HG03280 (cell line): ENCODE results near the gene PUM1.

Experiments
- ATAC-seq: cut with Tn5 transposase; IDR thresholded peaks from one replicate; pipeline ENCODE4 v1.9.1; 2021; ENCODE audit warnings: mild to moderate bottlenecking, moderate library complexity; ENCODE audit not compliant: unreplicated experiment

The PUM1 gene

DNA sequence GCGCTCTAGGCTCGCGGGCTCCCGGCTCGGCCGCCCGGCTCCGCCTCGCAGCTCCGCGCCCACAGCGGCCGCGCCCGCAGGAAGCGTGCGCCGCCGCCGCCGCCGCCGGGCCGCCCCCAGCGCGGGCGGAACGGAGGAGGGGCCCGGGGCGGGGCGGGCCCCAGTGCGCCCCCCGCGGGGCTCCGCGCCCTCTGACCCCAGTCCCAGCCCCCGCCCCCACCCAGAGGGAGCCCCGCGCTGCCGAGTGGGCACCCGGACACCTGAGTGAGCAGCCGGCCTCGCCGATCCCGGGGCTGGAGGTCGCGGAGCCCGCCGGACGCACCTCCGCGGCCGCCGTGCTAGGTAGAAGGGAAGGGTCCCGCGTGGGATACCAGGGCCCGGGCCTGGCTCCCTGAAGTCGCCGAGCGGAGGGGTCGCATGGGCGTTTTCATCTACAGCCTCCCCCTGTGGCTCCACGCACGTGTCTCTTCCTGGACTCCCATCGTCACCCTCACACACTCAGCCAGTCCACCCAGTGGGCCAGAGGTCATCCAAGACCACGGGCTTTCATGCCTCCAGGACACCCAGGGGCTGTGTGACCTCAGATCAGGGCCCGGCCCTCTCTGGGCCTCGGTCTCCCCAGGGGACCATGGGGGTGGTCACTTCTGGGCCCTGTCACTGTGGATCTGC, 156.7 kb downstream of the PUM1 start, which contains the start of gene SDC3:
Gene SDC3 (minus strand): TSS at position 63 of the 669 bp plus-strand sequence. CDS start 172 bp downstream, outside the sequence.
- no peak for ATAC-seq

DNA sequence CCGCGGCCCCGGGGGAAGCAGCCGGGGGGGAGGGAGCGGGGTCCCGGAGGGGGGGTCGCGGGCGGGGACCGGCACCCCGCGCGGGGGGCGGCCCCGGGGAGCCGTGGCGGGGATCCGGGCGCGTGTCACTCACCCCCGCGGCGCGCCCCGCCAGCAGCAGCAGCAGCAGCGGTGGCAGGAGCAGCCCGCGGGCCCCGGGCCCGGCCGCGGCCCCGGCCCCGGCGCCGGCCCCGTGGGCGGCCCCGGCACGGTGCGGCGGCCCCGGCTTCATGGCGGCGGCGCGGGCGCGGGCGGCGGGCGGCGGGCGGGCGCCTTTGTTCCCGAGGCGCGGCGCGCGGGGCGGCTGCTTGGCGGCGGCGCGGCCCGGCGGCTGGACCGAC, 157.2 kb downstream of the PUM1 start:
- no peak for ATAC-seq

DNA sequence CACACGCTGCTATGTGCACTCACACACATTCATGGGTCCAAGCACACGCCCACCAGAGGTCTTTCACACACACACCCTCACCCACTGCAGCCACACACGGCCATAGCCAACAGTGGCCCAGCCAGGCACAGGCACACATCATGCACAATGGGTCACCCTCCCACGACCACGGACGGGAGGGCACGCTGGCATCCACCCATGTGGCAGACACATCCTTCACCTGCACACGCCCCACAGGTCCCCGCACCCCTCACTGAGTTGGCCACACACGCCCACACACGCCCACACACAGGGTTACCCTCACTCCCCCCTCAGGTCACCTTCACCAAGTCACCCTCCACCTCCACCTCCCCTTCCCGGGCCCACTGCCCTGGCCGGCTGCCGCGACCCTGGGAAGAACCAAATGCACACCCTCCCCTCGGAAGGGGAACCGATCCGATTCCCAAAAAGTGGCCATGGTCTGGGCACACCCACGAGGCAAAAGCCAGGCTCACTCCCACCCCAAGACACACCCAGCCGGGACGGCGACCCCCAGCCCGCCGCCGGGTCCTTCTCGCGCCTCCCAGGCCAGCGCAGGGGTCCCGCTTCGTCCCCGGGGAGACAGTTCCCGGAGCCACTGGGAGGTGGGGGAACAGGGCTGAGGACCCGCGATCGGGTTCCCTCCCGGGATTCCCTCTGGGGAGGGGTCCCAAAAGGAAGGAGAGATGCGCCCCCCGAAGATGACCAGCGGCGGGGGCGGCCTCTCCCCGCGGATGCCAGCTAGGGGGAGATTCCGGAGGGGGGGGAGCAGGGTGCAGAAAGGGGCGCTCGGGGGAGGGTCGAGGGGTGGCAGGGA, 157.8 kb downstream of the PUM1 start:
- ATAC-seq, result no peak

DNA sequence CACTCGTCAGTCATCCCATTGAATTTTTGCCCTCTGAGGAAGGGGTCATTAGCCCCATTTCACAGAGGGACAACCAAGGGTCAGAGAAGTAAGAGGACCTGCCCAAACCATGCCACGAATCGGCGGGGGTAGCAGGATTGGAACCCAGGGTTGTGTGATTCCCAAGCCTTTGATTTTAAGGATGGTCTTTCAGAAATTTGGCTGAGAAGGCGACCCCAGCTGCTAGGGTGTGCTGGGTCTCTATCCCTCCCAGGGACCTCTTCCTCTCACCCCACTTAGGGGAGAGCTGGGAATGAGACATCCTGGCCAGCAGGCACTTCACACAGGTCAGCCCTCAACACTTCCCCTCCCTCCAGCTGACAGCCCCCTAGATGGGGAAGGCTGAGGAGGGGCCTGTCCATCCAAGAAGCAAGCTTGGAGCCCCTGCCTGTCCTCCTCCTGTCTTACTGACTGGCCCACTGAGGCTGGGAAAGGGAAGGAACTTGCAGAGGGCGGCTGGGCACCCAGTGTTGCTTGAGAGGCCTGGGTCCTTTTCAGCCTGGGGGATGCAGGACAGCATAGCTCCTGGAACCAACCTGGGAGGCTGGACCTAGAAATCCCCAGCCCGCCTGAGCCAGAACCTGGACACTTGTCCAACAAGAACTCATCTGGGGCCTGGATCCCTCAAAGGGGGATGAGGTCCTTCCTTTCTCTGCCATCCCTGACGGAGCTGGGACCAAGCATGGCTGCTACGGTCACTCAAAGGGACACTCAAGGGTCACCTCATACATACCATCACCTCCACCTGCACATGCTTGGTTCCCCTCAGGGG, 158.7 kb downstream of the PUM1 start:
- ATAC-seq, result no peak

DNA sequence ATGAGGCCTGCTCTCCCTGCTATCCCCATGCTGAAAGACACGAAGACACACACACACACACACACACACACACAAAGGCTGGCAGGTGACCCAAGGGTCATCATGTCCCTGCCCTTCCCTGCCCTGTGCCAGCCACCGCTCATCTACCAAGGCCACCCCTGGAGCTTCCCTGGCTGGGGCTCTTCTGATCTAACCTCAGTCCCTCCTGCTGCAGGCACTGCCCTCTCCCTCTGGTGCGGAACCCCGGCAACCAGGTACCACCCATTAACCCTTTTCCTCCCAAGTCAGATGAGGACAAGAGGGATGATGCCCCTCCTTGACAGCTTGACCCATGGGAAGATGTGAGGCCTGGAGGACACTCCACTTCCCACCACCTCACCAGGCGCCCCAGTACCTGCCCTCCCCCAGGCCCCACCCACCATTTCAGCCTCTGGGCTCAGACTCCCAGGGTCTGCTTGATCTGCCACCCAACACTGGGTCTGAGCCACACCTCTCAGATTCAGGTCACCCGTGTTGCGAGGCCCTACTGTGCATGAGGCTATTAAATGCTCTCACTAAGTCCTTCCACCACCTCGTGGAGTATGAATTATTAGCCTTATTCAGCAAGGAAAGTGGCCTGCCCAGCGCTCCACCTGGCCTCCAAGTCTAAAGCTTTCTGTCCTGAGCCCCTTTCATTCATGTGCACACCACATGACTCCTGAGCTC, 159.4 kb downstream of the PUM1 start:
- no peak for ATAC-seq

DNA sequence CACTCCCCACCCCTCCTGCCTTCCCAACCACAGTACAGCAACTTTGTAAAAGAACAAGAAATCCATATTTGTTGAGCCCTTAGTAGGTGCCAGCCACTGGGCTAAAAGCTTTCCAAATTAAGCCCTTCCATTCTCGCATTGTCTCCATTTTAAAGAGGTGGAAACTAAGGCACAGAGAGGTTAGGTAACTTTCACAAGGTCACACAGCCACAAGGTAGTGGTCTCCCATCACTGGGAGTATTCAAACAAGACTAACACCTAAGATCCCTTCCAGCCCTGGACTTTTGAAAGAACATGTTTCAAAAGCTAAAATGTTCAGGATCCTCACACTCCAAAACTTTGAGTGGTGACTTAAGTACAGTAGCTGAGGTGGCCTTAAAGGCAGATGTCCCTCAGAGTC, 160.1 kb downstream of the PUM1 start:
- no peak for ATAC-seq

DNA sequence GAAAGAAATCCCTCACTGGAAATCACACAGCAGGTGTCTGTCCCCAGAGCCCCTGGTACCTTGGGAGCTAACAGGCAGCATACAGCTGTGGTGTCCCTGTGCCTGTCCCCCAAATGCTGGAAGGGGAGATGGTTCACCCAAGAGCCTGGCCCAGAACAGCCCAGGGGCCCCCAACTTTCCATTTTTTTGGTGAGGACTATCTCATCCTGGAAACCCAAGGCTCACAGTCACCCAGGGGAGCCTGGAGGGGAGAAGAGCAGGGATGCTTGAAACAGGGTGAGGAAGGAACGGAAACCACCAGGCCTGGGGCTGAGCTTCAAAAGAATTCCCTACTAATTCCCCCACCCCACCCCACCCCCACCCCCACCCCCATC, 160.6 kb downstream of the PUM1 start:
- ATAC-seq, result no peak

DNA sequence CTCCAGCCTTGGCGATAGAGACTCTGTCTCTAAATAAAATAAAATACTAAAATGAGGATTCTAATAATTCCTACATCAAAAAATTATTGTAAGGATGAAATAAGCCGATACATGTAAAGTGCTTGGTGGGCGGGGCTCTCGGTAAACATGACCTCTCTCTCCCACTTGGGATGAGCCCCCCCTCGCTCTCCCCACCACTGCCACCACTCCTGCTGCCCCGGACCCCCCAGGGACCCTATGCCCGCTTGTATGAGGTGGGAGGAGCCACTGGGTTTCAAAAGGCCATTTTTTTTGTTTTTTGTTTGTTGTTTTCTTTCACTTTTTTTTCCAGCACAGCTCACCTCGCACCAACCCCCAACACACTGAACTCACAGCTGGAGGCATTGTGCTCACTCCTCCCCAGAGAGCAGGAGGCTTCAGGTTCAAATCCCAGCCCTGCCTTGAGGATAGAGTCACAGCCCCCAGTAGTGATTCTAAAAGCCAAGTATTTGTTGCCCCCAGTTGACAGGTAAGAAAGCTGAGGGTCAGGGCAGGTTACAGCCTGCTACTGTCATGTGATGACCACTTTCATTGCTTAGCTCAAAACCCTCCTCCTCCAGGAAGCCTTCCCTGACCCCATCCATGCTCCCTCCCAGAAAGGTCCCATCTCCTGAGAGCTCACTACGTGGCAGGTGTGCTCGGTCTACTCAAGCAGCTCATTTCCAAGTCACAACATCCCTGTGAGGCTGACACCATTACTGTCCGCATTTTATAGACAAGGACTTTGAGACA, 161.1 kb downstream of the PUM1 start:
- no peak for ATAC-seq

DNA sequence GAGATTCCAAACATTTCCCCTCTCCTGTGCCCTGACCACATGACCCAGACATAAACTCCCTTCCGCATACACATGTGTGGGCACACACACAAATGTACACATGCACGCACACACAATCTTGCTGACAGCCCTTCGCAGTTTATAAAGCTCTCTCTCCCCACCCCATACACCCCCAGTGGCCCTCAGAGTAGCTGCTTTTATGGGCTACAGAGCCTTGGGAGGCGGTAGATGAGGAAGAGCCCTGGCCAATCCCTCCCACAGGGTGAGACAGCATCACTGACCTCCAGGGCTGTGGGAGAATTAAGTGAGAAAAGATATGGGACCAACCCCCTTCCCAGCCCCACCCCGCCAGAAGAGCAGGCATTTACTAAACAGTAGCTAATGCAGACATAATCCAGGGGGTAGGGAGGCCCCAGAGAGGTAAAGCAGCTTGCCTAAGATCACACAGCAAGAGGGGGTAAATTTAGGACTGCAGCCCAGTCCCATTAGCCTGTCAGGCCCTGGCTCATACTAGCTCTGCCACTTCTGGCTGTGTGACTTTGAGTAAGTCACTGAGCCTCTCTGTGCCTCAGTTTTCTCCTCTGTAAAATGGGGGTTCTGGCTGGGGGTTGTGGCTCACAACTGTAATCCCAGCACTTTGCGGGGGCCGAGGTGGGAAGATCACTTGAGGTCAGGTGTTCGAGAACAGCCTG, 162.0 kb downstream of the PUM1 start:
- ATAC-seq, result no peak

DNA sequence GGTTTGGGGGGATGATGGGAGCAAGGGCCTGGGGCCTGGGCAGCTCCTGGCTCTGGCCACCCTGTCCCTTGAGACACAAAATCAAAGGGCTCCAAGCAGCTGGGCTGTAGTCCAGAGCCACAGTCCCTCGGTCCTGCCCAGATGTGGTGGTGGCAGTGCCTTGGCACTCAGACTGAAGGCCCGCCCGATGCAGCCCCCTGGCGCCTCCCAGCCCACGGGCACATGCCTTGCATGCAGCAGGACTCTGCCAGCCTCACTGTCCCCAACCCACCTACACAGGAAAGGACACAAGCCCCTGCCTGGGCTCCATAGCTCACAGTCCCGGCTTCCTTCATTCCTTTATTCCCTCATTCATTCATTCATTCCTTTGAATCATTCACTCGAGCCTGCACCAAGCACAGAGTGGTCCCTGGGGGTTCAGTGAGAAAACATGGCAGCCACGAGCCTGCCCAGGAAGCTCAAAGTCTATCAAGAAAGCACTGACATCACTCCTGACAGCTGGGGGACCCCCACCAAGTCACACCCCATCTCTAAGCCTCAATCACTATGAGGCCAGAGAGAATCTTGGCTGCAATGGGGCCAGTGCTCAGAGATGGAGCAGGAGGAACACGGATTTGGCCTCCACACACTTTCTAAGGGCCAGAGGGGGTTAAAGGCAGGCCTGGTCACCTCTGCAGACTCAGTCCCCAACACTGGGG, 162.8 kb downstream of the PUM1 start:
- no peak for ATAC-seq

DNA sequence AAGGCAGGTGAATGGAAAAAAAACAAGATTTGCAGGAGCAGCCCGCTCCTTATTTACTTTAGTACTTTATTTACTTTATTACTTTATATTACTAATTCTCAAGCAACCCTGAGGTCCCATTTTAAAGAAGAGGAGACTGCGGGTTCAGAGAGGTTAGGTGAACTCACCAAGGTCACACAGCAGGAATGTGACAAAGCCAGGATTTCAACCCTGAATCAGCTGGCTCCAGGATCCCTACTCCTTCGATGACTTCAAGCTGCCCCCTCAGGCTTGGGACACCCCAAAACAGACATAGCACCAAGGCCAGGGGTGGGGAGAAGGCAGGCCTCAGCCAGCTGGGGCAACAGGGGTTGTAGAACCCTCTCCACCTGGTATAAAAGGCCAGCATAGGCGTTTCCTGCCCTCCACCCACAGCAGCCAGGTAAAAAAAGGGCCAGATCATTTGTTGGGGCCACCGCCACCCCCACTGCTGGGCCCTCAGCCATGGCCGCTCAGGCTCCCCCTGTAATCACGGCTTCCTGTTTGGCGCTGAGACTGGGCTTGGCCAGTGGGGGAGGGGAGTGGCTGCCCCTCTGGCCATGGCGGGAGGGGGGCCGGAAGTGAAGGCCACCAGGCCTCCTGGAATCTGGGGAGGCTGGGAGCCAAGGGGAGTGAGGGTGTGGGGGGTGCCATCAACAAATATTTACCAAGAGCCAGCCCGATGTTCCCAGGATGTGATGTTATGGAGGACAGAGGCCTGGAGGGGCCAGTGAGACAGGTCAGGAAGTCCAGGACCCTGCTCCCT, 163.5 kb downstream of the PUM1 start:
- no peak for ATAC-seq

DNA sequence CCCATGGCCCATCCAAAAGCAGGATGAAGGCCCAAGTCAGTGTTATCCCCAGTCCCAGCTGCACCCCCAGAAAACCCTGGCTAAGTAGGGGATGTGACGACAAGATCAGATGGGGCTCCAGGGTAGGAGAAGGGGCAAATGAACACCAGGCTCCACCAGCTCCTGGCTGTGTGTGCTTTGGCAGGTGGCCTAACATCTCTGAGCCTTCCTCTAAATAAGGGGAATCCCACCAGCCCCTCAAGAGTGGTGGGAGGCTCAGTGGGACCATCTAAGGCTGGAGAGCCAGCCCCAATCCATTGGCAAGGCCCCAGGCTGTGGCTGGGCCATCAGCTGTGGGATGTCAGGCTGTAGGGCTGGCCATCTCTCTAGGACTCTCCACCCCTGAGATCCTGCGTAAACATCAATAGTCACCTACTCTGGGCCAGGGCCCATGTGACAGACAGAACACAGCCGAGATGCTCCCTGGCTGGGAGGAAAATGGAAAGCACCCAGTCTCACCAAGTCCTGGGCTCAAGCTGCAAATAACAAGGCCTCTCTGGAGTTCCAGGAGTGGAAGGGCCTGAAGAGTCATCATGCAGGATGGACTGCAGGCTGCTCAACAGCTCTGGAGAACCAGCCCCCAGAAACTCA, 164.5 kb downstream of the PUM1 start:
- ATAC-seq, result no peak

DNA sequence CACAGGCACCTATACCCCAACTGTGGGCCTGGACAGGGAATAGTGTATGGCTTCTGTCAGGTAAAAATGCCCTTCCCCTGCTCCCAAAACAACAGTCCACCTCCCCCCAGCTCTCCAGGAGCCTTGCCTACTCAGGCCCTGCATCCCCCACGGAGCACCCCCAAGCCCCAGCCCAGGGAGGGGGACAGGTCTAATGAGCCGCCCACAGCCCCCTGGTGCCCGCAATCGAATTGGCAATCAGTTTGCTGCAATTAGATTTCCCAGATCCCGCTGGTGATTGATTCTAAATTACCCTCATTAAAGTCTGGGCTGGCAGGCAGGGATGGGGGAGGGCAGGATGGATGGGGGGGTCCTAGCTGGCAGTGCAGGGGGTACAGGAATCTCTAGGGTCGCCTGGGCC, 165.0 kb downstream of the PUM1 start:
- ATAC-seq, result no peak

DNA sequence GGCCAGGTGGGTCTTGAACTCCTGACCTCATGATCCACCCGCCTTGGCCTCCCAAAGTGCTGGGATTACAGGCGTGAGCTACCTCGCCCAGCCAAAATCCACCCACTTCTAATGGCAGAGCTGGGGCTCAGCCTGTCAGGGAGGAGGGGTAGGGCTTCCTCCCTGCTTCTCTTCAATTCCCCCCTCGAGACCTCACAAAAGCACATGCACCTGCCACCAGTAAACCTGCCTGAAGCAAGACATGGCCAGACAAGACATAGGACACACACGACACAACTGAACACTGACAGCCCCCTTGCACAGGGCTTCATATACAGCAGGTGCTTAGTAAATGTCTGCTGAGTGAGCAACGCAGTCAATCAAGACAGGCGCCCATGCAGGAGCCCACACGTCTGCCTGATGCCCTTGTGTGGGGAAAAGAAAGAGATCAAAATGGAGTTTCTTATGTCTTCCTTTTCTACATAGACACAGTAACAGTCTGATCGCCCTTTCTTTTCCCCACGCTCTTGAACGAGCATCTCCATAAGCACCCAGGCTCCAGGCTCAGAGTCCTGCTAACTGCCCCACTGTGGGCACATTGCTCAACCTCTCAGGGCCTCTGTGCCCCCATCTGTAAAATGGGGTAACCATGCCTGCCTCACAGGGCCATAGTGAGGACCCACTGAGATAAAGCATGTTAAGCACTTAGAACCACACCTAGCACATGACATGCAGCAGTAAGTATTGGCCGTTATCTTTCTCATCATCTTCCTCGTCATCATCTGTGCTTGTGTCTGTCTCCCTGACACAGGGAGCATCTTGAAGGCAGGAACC, 165.7 kb downstream of the PUM1 start:
- no peak for ATAC-seq

DNA sequence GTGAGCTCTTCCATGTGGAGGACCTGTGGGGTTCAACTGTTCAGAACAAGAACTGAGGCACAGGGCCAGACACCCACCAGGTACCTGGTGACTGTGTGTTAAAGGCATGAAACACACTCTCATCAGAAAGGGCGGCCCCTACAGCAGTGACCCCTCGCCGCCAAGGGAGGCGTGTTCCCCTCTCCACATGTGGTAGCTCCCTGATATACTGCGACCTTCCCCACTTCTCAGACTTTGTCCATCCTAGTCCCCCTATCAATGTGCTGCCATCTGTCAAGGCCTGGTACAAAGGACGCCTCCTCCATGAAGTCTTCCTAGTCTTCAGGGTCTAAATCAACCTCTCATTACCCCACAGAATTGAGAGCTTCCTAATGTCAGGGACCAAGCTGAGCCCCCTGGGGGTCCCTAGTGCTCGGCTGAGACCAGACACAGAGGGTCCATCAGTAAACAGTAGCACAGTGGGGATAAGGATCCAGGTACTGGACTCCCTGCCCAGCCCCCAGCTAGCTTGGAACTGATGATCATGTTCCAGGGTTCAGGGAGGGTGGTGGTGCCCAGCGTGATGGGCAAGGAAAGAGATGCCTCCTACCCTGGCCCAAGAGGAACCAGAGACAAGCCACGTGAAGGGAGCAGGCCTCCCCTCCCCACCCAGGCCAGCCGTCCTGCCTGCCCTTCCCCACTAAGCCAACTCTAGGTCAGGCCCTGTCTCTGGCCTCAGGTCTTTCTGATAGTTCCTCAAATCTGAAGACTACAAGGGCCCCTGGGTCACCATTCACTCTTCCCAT, 167.3 kb downstream of the PUM1 start:
- no peak for ATAC-seq

DNA sequence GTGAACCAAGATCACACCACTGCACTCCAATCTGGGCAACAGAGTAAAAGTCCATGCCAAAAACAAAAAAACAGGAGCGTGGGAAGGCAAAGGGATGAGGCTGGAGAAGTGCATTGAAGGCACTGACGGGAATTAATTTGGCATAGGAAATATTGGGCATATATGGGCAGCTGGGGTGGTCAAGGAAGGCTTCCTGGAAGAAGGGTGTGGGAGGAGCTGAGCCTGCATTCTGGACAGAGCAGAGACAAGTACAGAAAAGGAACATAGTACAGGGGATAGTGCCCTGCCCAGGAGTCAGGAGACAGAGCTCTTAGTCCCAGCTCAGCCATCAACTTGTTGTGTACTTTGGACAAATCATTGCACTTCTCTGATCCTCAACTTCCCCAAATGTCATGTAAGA, 168.6 kb downstream of the PUM1 start:
- no peak for ATAC-seq
